NCI-H774 (cell line): ENCODE data around the gene ZFP3.
"Not testable (repeated sequence)": the region's sequence is repeated elsewhere in the genome, so short reads cannot be mapped to it uniquely, and the experiment has no call there.

Source experiments
- DNase-seq: peaks from one replicate; lab custom pipeline; 2025; lab: John Stamatoyannopoulos, UW

ZFP3 gene

DNA sequence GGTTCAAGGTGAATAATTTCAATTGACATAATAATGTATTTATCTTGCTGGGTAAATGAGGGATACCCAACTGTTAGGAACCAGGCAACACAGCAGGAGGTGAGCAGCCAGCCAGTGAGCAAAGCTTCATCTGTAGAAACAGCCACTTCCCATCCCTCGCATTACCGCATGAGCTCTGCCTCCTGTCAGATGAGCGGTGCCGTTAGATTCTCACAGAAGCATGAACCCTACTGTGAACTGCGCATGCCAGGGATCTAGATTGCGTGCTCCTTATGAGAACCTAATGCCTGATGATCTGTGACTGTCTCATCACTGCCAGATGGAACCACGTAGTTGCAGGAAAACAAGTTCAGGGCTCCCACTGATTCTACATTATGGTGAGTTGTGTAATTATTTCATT is 46.6 kb downstream of the ZFP3 start:
- DNase-seq = not testable (repeated sequence)

GRCh38 chr17:5126719-5127488 is 48.6 kb downstream of the ZFP3 start:
- no peak for DNase-seq

- no peak for DNase-seq
These were observed 49.6 kb downstream of the ZFP3 start for GRCh38 chr17:5127910-5128309.

- not testable (repeated sequence) for DNase-seq
These were observed 50.1 kb downstream of the ZFP3 start for GRCh38 chr17:5128387-5128786.

- no peak for DNase-seq
These were observed 50.8 kb downstream of the ZFP3 start for GRCh38 chr17:5128905-5129535.

DNA sequence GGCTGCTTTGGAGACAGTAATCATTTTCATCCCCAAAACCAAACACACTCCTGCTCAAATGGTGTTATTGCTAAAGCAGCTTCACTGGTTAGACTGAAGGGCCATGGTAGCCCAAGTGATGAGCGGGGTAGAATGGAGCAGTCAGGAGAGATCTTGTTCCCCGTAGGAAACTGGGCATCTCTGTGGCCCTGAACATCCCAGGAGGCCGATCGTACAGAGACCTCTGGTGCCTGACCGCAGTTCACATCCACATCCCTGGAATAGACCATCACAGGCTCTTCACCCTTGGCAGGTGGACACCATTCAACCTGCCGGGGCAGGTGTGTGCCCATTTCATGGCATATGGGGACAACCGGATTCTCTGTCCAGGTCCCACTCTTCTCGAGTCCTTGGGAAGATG is 51.5 kb downstream of the ZFP3 start:
- not testable (repeated sequence) for DNase-seq

- not testable (repeated sequence) for DNase-seq
These were observed 52.0 kb downstream of the ZFP3 start for GRCh38 chr17:5130261-5130660.

DNA sequence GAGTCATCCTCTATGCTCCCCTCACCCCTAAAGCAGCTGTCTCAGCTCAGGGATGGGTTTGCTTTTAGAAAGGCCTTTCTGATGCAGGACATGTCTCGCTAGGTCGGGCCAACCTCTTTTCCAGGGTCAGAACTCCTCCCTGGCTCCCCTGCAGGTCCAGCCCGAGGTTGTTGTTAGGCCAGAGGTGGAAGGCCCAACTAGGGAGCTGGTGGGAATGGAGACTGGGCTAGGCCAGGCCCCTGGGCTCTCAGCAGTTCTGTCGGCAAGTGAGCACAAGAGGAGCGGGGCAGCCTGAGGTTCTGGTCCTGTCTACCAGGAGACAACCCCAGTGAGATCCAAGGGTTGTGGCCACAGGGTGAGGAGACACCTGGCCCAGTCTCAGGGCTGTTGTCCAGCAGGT is 52.4 kb downstream of the ZFP3 start:
- not testable (repeated sequence) for DNase-seq

- no peak for DNase-seq
These were observed 53.0 kb downstream of the ZFP3 start for GRCh38 chr17:5131146-5131715.

DNA sequence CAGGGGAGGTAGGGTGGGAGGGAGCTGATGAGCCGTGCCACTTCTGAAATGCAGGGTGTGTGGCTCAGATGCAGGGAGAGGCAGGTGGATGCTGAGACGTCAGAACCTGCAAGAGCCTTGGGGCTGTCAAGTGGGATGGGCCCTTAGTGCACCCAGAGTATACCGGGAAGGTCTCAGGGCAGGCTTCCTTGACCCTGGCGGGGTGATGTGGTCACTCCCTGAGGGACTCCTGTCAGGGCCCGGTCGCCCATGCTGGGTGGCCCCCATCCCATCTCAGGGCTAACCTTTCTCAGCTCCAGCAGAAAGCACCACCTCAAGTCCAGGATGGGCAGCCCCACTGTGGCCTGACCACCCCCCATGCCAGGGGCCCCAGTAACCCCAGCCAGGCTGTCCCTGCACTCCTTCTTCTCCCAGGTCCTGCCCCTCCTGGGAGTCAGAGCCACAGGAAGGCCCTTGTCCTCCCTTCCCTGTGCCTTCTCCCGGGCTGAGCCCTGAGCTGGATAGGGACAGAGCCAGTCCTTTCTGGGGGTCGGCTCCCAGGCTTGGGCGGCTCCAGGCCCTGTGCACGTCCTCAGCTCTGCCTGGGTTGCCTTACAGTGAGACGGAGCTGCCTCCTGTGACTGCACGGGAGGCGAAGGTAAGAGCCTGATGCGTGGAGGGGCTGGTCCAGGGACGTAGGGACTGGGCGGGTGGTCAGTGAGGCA is 53.7 kb downstream of the ZFP3 start:
- DNase-seq = not testable (repeated sequence)

- not testable (repeated sequence) for DNase-seq
These were observed 54.4 kb downstream of the ZFP3 start for GRCh38 chr17:5132503-5133225.

DNA sequence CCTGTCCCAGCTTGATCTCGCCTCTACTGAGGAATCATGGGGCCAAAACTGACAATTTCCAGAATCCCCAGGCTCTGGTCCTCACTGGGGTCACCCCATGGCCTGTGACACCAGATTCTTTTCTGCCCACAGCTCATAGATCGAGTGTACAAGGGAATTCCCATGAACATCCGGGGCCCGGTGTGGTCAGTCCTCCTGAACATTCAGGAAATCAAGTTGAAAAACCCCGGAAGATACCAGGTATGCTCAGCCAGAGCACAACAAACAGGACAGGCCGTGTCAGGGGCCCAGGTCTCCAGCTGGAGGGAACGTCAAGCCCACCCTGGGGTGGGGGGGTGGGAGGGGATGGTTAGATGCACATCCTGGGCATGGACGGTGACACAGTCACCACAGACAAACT is 55.0 kb downstream of the ZFP3 start:
- DNase-seq = no peak

DNA sequence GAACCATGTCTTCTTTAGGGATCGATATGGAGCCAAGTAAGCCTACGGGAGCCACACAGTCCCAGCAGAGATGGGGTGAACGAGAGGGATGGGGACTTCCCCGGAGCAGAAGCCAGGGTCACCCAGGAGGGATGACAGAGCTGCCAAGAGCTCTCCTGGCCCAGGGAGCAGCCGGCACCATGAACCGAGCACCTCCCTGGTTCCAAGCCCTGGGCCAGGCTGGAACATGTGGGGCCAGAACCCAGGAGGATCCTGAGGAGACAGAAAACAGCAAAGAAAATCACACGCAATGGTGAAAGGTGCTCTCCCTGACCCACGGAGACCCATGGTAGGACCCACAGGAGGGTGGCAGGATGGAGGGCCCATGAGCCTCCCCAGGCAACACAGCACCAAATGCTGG is 55.7 kb downstream of the ZFP3 start:
- not testable (repeated sequence) for DNase-seq

- DNase-seq = not testable (repeated sequence)
These were observed 56.3 kb downstream of the ZFP3 start for GRCh38 chr17:5134571-5134970.

DNA sequence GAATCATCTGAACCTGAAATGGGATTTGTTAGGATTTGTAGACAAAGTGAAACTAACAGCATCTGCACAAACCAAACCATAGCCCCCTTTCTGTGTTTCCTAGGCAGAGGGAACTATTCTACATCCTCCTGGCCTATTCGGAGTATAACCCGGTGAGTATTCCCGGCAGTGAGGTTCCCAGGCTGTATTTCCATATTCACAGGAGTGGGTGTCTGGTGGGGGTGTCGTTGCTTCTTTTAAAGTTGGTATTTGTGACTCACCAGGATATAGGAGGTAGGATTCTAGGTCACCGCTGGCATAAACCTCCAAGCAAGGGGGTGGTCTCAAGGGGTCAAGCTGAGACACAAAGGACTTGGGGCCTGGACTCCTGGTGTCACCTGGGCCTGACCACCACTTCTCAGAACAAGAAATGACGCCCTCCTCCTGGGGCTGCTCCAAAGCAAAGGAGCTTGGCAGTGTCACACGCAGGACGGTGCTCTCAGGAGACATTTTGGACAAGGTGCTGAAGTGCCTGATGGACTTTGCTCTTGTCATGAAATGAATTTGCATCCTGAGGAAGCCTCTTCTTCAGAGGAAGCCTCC is 57.0 kb downstream of the ZFP3 start:
- DNase-seq = not testable (repeated sequence)

GRCh38 chr17:5135726-5136579 is 57.7 kb downstream of the ZFP3 start:
- no peak for DNase-seq

DNA sequence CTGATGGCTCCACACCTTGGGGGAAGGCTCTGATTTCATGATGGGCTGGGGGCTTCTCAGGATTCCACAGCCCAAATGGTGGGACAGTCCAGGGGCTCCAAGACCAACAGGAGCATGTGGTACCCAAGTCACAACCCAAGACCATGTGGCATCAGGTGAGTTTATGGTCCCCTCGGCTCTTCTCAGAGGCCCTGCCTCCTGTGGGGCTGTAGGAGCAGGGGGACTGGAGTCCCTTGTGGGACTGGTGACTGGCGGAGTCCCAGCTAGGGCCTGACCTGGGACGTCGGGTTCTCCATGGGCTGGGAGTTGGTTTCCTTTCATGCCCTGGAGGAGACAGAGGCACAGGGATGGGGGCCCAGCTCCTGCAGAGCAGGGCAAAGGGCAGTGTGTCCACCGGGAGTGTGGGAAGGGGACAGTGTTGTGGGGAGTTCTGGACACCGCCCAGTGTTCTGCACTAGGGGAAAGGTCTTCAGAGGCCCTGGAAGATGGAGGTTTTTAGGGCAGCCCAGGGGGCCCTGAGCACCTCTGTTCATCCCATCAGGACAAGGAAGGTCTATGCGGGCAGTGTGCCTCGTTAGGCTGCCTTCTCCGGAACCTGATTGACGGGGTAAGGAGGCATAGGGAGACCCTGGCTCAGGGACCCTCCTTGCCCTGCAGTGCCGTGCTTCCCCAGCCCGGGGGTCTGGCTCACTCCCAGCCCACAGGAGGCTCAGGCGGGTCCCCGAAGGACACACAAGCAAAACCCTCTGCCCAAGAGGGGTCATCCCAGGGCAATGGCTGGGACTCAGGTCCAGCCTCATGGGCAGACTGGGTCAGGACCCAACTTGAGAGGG is 58.5 kb downstream of the ZFP3 start:
- not testable (repeated sequence) for DNase-seq

DNA sequence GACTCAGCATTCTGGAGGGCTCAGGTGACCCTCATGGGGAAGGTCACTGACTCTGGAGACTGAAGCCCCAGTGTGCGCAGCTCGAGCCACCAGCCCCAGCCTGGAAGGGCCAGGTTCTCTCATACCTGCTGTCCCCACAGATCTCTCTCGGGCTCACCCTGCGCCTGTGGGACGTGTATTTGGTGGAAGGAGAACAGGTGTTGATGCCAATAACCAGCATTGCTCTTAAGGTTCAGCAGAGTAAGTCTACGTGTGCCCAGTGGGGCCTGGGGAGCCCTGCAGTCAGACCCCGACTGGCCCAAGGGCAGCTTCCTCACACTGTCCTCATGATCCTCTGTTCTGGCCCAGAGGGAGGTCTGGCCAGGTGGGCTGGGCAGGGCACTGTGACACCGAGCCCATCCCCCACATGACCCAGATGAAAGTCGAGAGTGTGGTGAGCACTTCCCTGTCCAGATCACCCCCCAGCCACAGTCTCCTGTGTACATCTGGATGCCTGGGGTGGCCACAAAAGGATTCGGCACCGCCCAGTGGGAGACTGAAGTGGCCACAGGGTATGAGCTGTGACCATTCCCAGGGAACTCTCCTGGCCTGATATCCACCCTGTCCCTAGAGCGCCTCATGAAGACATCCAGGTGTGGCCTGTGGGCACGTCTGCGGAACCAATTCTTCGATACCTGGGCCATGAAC is 59.4 kb downstream of the ZFP3 start:
- not testable (repeated sequence) for DNase-seq

- DNase-seq = not testable (repeated sequence)
These were observed 59.9 kb downstream of the ZFP3 start for GRCh38 chr17:5138198-5138544.
